K562 (cell line): ENCODE measurements around the gene CCDC136. TPM values are rescaled to one million over a fixed set of nuclear protein-coding genes. Genes with fewer than 3 reads are reported as not detected.

Source experiments
- AFF1 ChIP-seq, 2 experiments: fragments of 450-650 bp; IDR thresholded peaks; 2 replicates each; pipeline ENCODE4 v1.6.1; 2018; ENCODE audit warnings: mild to moderate bottlenecking in 2 of 2, low read depth in 1 of 2; ENCODE audit not compliant: partially characterized antibody in 2 of 2
- CHAMP1 ChIP-seq: fragments of 450-650 bp; IDR thresholded peaks from 2 replicates; pipeline ENCODE4 v1.6.1; 2016; ENCODE audit warnings: mild to moderate bottlenecking
- E2F6 ChIP-seq, 2 experiments: IDR thresholded peaks; 2 replicates each; pipeline ENCODE4 v1.6.1; 2011; ENCODE audit warnings: borderline replicate concordance in 1 of 2, control low read depth in 1 of 2, low read depth in 1 of 2, low read length in 1 of 2, mild to moderate bottlenecking in 1 of 2, mixed read lengths in 1 of 2, moderate library complexity in 1 of 2; ENCODE audit not compliant: insufficient read depth in 1 of 2, insufficient read length in 1 of 2, poor library complexity in 1 of 2, severe bottlenecking in 1 of 2; ENCODE audit errors: extremely low read depth in 1 of 2
- EHMT2 ChIP-seq: fragments of 450-650 bp; IDR thresholded peaks from 2 replicates; pipeline ENCODE4 v1.6.1; 2018; ENCODE audit warnings: antibody characterized with exemption
- ESRRB ChIP-seq: fragments of 250-450 bp; sonication (Bioruptor Pico); IDR thresholded peaks from 2 replicates; pipeline ENCODE4 v1.5.0; 2020; ENCODE audit warnings: mild to moderate bottlenecking, moderate library complexity, borderline replicate concordance
- MAFK ChIP-seq: IDR thresholded peaks from 2 replicates; pipeline ENCODE4 v1.6.1; 2011; ENCODE audit warnings: low read length, improper control_type of control experiment
- POLR3A ChIP-seq: IDR thresholded peaks from 2 replicates; pipeline ENCODE4 v1.6.1; 2011; ENCODE audit warnings: borderline replicate concordance, mild to moderate bottlenecking, moderate library complexity; ENCODE audit not compliant: insufficient read length, insufficient read depth; ENCODE audit errors: extremely low read depth
- RUNX1 ChIP-seq: sonication (generic); IDR thresholded peaks from 2 replicates; pipeline ENCODE4 v1.6.1; 2016; ENCODE audit warnings: antibody characterized with exemption, low read depth
- STAT5B ChIP-seq: fragments of 250-450 bp; sonication (Bioruptor Pico); IDR thresholded peaks from 2 replicates; pipeline ENCODE4 v1.8.0; 2021; ENCODE audit warnings: mild to moderate bottlenecking, inconsistent platforms
- TCF7 ChIP-seq: sonication (generic); IDR thresholded peaks from 2 replicates; pipeline ENCODE4 v1.6.1; 2016; ENCODE audit warnings: antibody characterized with exemption, borderline replicate concordance
- ZNF639 ChIP-seq, 2 experiments: fragments of 200-800 bp in 1 of 2; sonication (Bioruptor generic) in 1 of 2; sonication (generic) in 1 of 2; formaldehyde crosslinking in 1 of 2; IDR thresholded peaks in 1 of 2; conservative IDR thresholded peaks in 1 of 2; 2 replicates each; pipeline versions ENCODE4 v1.5.0 to v1.6.1; 2016 to 2020; ENCODE audit warnings: missing compliant biosample characterization in 1 of 2, missing genetic modification characterization in 1 of 2, missing genetic modification reagents in 1 of 2
- ZNF740 ChIP-seq, 3 experiments: fragments of 200-800 bp in 1 of 3; sonication (Bioruptor generic) in 1 of 3; sonication (generic) in 1 of 3; formaldehyde crosslinking in 1 of 3; IDR thresholded peaks; 2 replicates each; pipeline versions ENCODE4 v1.6.1 to v1.8.0; 2016 to 2022; ENCODE audit warnings: mild to moderate bottlenecking in 2 of 3, missing compliant biosample characterization in 2 of 3, missing genetic modification characterization in 2 of 3, missing genetic modification reagents in 1 of 3
- ZNF77 ChIP-seq: fragments of 250-450 bp; sonication (Bioruptor Pico); IDR thresholded peaks from 2 replicates; pipeline ENCODE4 v1.5.0; 2020
- polyA plus RNA-seq, 8 experiments: library from polyadenylated mRNA; depleted of rRNA in 4 of 8; stranded (reverse) in 5 of 8; unstranded in 3 of 8; fragments of >200 nt; fragmentation: Nextera tagmentation in 2 of 8; fragmentation: Illumina TruSeq in 1 of 8; extraction: Ambion mirVana in 2 of 8; extraction: Trizol in 1 of 8; gene quantifications; 2 replicates each; pipeline versions ENCODE4 v1.2.1 to v1.2.3, GENCODE V29; 2011 to 2014; ENCODE audit warnings: inconsistent platforms in 1 of 8, missing spikeins in 1 of 8
- total RNA-seq, 7 experiments: library from RNA; depleted of rRNA in 6 of 7; stranded (reverse); fragments of >200 nt in 6 of 7; fragmentation: Illumina TruSeq in 2 of 7; extraction: Trizol in 2 of 7; gene quantifications; 2 replicates each; pipeline versions ENCODE4 v1.2.1 to v1.2.3, GENCODE V29; 2011 to 2021; ENCODE audit warnings: low replicate concordance in 1 of 7

The CCDC136 gene
- total and polyA plus RNA-seq, 9 of the 15 experiments (the other 6 are each of a cell fraction or from before 2014, with no cell fraction given) = 2.4 to 40.8 (median 26.5) TPM

GRCh38 chr7:128812514-128813168 lies 20.9 kb downstream of the CCDC136 start (continued):
- TF ChIP-seq RUNX1 (no peak), AFF1 (IDR thresholded peaks at IDR 0.05; ENCODE audit: low read depth in 1 of 2, partially characterized antibody in 2 of 2) (peak in 1 of 2 experiments; percentile 41), CHAMP1 (no peak), POLR3A (no peak), ZNF639 (CRISPR knock-in tag; conservative IDR thresholded peaks at IDR 0.05 in 1 of 2, IDR thresholded peaks at IDR 0.05 in 1 of 2) (no peak), ZNF740 (CRISPR knock-in tag; IDR thresholded peaks at IDR 0.05) (no peak), ZNF740 (tag; IDR thresholded peaks at IDR 0.05) (peak in 1 of 2 experiments; percentile 64; a peak in 1 of 4 replicates), EHMT2 (no peak), TCF7 (0 out of 2 replicates have a peak, but pooled peaks have one; percentile 4), ESRRB (no peak), E2F6 (IDR thresholded peaks at IDR 0.05; ENCODE audit: borderline replicate concordance in 1 of 2, extremely low read depth in 1 of 2, insufficient read depth in 1 of 2, insufficient read length in 1 of 2, low read depth in 1 of 2, low read length in 1 of 2, poor library complexity in 1 of 2, severe bottlenecking in 1 of 2) (no peak), STAT5B (no peak), ZNF77 (CRISPR knock-in tag) (no peak), MAFK (peak; percentile 80)
